NCI-H345 treated with DMSO at 0.1 percent for 48 hours (cell line): ENCODE measurements around the gene PHYKPL.

ENCODE experiments used
- DNase-seq: peaks from one replicate; lab custom pipeline; 2025; ENCODE audit not compliant: unreplicated experiment; lab: John Stamatoyannopoulos, UW

Gene PHYKPL

DNA sequence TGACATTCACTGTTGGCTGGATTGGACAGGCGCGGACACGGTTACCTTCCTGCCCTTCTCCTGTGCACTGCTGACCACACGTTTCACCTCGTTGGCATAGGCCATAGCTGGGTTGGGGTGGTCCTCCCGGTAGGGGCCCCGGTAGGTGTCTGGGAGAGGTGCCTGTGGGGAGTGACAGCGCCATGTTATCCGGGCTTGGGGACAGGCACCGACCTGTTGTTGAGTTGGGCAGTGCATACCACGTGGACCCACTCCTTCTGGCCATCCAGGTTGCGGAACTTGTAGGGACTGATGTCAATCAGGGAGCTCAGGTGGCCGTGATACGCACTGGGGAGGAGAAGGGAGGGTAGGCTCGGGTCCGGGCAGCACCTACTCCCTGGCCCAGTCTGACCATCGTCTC lies 8.2 kb downstream of the PHYKPL start:
- no peak for DNase-seq

DNA sequence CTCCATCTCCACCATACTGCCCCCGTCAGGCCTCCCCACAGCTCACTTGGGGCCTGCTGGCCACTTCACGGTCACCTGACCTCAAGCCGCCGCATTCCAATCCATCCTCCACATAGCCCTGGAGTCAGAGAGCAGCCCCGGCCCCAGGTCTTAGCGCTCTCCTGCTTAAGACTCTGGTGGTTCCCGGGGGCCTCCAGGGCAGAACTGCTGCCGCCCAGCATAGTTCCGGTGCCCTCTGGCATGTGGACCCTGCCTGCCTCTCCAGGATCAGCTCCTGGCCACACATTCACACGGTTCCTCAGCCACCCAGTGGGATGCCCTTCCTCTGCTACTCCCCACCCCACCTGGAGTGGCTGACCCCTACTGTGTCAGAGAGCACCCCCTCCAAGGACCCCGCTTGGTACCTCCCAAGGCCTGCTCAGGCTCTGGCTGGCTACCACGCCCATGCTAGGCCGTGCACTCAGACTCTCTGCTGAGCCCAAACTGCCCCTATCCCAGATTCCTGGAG lies 8.7 kb downstream of the PHYKPL start:
- no peak for DNase-seq

DNA sequence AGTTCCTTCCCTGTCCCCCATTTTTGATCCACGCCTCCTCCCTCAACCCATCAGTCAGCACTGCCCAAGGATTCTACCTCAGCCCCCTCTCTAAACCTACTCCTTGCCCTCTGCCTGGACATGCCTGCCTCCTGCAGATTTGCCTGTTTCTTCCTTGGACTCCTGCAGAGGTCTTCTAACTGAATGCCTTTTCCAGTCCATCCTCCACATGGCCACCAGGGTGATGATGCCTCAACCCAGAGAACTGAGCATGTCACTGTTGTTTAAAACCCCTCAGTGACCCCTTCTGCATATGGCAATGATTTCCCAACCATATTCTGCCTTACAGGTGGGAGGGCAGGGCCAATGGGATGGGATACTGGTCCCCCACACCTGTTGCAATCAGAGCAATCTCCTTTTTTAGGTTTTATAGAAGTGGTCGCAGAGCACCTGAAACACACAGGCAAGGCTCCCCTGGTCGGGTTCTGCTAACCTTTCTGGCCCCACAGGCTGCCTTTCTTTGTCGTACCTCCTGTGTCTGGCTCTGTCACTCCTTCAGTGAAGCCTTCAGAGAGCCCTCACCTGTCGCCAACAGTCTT lies 9.3 kb downstream of the PHYKPL start:
- DNase-seq: no peak

DNA sequence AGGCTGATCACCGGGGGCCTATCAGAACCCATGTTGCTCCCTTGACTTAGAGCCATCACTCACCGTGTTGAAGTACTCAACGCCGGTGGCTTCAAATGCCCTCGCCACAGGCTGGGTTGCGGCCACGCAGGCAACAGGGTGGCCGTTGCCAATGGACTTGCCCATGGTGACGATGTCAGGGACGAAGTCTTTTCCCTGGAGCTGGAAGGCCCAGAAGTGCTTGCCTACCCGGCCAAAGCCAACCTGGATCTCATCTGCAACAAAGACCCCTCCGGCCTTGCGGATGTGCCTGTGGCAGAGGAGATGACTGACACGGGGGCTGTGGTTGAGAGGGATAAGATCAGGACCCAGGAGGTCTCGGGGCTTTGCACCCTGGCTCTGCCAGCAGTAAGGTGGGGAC lies 10.3 kb downstream of the PHYKPL start:
- DNase-seq: no peak

DNA sequence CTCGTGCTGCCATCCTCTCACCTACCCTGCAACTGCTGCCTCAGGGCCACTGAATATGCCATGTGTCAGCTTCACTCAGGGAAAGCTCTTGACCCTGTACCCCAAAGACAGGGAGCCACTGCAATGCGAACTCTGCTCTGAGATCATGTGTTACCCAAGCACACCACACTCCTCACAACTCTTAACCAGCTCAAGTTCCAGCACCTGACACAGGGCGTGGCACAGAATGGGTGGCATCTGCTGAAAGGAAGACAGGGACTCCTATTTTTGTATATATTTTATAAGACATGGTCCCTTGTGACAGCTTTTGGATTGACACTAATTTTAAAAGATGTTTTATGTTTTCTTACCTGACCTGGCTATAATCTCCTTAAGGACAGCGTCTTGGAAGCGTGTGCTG lies 10.7 kb downstream of the PHYKPL start:
- no peak for DNase-seq

DNA sequence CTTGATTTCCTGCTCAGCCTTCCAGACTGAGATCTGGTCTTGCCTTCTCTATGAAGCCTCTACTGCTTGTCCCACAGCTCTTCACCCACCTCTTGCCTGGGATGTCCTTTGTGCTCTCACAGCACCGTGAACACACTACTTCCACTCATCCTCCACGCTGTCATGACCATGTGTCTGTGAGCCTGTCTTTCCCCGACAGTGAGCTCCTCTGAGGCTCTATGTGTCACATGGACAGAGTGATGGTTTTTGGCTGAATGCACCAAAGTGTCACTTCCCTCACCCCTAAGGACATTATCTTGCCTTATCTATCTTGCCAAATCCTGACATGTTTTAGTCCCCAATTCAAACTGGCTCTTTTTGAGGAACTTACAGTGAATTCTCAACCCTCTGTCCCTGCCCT lies 11.3 kb downstream of the PHYKPL start:
- no peak for DNase-seq

DNA sequence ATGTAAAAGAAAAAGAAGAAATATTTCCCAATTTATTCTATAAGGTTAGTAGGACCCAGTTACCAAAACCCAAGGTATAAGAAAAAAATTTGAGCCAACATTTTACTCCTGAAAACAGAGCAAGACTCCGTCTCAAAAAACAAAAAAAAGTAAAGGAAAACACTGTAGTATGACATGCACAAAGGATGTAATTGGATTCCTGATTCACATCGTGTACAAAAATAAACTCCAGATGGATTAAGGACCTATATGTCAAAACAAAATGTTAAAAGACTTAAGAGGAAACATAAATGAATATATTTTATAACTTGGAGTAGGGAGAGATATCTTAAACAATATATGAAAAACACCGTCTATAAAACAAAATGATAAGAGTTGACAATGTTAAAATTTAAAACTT lies 13.8 kb downstream of the PHYKPL start:
- DNase-seq: no peak

DNA sequence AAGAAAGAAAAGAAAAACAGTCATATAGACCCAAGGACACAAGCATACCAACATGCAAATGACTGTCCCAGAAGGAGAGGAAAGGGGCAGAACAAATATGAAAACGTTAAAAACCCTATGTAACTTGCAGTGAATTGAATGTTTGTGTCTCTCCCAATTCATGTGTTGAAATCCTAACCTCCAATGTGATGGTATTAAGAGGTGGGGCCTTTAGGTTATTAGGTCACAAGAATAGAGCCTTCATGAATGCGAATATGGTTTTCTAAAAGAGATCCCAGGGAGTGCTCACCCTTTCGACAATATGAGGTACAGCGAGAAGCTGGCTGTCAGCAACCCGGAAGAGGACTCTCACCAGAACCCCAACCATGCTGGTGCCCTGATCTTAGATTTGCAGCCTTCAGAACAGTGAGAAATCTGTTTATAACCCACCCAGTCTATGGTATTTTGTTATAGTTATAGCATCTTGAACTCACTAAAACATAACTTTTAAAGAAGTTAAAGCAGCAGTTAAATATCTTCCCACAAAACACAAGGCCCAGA lies 14.3 kb downstream of the PHYKPL start:
- no peak for DNase-seq

DNA sequence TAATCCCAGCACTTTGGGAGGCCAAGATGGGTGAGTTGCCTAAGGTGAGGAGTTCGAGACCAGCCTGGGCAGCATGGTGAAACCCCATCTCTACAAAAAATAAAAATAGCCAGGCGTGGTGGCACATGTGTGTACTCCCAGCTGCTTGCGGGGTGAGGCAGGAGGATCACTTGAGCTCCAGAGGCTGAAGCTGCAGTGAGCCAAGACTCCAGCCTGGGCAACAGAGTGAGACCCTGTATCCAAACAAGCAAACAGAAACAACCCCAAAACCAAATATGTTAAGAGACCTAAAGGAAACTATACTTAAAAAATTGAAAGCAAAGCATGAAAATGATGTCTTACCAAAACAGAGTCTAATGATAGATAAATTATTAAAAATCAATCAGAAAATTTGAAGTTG lies 15.8 kb downstream of the PHYKPL start:
- DNase-seq: no peak

DNA sequence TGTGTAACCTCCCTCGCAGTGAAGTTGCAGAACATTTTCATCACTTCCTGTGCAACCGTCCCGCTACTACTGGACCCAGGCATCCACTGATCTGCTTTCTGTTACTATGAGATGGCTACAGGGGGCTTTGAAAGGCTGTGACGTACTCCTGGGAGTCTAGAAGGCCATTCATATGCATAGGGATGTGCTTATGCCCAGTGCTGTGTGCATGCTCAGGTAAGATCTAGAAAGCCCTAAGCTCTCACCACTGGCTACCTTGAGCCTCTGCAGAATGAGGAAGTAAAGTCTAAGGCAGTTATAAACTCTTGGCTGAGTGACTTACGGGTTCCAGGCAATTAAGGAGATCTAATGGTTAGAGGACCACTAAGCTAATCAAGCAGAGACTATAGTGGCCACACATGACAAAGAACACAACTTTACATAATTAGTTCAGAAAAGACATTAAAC lies 16.5 kb downstream of the PHYKPL start:
- DNase-seq: no peak

DNA sequence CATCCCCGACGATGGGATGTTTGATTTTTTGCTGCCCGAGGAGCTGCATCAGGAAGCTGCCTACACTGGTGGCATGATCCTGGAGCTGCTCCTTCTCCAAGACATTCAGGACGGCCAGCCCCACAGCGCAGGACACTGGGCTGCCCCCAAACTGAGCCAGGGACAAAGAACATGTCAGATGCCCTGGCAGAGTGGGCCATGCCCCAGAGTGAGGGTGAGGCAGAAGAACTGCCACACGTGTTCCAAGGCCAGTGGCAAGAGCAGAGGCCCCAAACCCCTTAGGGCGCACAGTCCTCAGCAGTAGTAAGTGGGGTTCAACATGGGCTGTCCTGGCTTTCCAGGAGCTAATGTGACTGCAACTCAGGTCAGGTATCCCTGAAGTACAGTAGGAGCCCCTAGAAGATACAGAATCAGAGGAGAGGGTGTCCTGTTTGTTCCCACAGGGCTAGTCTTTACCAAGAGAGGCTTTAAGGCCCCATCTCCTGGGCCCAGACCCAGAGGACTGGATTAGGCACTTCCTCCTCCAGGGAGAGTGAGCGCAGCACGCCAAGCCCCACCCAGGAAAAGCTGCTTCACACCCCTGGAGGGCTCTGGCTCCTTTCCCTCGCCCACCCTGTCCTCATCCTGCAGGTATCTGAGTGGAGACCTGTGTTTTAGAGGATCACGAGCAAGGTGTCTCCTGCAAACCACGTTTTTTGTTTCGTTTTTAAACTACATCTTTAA lies 17.2 kb downstream of the PHYKPL start:
- DNase-seq: no peak

DNA sequence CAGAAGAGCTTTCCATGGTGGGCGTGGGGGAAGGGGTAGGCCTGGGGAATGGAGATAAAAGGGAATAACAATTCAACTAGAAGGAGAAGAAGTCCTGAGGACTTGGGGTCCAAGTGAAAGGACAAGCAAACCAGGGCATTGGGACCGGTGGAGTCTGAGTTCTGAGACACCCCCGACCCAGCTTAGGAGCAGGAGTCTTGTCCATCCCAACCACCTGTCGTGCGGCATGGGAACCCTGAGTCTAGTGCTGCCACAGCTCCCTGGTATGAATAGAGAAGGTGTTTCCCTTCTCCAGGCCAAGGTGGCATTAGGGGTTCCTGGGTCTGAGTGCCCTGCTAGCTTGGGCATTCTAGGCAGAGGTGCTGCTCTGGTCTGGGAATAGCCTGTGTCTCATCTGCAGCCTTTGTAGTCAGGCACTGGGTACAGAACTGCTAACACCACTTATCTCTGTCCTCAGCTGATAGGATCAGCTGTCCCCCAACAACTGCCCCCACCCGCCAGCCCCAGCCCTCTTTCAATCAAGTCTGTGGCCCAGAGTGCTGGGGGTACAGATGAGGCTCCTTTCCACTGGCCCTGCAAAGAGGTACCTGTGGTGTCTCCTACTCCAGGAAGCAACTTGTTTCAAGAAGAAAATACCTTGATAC lies 18.3 kb downstream of the PHYKPL start:
- no peak for DNase-seq

DNA sequence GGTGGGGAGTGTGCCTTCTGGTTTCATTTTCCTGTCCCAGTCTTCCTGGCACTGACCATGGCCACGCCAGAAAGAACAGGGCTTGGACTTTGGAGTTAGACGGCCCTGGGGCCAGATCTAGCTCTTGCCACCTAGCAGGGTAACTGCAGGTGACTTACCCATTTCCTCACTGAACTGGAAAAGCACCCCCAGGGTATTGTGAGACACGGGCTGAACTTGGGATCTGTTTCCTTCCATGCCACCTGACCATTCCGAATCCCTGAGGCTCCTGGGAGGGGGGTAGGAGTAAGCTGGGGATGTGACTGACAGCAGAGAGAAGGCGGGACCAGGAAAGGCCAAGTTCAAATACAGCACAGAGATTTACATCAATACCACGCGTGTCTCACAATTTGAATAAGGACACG lies 18.9 kb downstream of the PHYKPL start:
- no peak for DNase-seq

DNA sequence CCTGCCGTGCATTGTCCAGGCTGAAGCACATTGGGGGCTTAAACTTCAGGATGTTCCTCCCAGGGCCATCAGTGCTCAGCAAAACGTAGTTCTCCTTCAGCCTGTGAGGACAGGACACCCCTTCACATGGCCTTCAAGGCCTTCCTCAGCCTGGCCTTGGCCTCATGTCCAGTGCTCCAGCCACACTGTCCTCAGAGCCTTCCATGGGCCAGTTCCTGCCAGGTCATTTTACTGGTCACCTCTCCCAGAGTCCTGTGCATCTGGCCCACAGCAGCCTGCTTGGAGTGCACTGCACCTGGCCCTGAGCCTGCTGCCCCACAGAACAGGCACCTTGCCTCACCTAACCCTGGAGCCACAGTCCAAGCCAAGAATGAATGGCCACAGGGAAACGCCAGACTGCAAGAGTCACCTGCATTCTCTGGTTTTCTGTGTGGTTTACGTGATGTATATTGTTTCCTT lies 19.6 kb downstream of the PHYKPL start:
- no peak for DNase-seq

DNA sequence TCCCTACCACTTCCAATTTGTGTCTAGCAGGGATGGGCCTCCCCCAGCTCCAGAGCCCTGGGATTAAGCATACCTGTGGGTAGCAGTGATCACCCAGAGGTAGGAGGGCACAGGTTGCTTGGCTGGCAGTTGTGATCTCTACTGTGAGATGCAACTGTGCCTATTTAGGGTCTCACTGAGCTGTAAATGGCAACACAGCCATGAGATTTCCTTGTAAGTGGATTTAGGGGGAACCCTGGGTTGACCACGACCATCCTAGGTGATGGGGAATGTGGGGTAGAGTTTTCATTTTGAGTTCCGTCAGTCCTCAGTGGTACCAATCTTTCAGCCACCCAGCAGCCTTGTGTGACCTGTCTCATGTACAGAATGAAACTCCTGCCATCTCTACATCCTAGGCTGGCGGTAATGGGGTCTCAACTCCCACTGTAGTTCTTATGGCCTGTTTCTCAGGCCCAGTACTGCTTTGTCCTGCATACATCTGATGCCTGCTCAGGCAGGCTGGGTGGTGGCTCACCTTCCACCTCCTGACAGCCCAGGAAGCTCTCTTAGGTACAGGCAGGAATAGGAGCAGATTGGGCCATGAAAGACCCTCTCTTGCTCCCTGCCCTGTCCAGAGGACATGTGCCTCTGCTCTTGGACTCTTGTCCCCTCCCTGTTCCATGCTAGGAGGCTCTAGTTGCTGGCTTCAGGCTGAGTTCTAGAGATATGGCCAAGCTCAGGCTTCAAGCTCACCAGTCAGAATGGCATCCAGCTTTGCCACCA lies 20.2 kb downstream of the PHYKPL start:
- no peak for DNase-seq

DNA sequence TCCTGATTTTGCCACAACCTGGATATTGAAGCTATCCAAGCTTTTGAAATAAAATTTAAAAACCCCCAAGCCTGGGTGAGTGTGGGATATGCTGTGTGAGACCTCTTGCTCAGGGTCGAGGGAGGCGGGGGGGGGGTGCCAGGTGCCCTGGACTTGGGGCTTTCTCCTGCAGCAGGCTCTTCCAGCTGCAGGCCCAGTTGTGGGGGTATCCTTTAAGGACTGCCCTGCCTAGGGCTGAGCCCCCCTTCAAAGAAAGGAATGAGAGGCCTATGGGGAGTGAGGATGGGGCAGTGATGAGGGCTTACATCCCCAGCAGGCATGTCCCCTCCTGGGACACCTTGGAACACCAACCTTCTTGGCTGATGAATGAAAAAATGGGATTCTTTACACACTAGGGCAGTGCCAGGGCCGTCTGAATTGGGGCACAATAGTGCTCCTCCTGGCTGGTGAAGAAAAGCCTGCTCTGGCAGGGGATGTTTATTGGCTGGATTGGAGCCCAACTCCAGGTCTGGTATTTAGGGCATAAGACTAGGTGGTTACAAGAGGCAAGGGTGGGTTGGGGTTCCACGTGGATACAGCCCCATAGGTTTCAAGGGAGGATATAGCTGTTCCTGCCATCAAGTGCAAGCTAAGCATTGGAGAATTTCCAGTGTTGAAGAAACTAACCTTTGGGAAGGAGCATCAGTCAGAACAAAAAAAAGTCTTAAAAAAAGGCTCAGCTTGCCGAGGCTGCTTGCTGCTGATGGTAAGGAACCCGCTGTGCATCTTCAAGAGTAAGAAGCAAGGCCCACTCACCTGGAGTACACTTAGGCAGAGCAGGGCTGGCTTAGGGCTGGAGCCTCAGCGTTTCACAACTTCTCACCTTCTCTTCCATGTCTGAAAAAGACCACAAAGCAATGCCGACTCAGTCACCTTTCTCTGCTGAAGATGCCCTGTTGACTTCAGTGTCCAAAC lies 21.2 kb downstream of the PHYKPL start:
- DNase-seq: no peak

DNA sequence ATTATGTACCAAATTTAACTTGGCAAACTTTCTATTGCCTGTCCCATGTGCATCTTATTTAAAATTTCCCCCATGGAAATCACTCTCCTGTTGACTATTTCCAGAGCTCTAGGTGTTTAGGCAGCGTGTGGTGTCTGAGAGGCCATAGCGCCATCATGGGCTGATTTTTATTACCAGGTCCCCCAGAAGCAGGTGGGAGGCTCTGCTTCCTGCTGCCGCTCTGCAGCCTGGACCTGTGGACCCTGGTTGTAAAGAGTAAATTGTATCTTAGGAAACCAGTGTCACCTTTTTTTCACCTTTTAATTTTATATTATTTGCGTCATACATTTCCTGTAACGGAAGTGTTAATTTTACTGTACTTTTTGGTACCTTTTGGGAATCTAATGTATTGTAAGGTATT lies 21.9 kb downstream of the PHYKPL start:
- DNase-seq: no peak

DNA sequence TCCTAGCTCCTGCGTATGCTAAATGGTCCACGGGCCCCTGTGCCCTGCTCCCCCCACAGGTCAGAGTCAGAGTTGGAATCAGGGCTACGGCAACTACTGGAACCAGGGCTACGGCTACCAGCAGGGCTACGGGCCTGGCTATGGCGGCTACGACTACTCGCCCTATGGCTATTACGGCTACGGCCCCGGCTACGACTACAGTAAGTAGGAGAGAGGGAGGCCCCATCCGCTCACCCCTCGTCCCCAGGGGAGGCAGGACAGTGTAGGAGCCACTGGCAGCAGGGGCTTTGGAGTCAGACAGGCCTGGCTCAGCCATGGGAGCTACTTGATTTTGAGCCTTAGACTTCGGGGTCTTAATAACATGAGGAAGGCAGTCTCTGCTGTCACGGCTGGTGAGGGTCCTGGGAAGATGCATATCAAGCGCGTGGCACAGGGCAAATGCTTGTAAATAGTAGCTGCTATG lies 22.5 kb downstream of the PHYKPL start:
- DNase-seq: no peak

DNA sequence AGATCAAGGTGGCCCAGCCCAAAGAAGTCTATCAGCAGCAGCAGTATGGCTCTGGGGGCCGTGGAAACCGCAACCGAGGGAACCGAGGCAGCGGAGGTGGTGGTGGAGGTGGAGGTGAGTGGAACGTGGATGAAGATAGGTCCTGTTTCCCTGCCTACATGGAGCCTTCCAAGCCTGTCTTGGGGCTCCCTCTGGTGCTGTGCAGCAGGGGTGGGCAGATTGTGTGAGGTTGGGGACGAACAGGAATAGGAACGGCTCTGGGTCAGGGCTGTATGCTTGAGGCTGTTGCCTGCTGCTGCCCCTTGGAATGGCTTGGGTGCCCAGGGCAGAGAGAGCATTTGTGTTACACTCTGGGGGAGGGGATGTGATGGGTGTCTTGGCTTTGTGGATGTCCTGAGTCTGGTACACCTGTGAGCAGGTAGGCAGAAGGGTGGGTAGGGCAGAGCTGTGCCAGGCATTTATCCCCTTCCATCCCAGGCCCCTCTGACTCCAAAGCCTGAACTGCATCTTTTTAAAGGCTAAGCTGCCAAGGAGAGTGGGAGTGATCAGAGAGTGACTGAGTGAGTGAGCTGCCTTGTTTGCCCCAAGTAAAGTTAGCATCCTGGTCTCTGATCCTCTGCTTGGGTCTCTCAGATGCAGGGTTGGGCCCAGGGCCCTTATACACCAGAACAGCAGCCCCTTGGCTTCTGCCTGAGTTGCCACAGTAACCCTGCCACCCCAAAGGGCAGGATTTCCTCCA lies 23.1 kb downstream of the PHYKPL start:
- DNase-seq: no peak
